H9 (cell line): ENCODE results near the gene EFCAB6. TPM values are rescaled to one million over a fixed set of nuclear protein-coding genes. Genes with fewer than 3 reads are reported as not detected.
A peak's percentile ranks its signal among the peaks of the same experiment; 100 is the strongest.

Experiments used
- DNase-seq: peaks from one replicate; pipeline ENCODE4 v3.0.0-alpha.2; 2017
- H2AFZ ChIP-seq: one replicate; pipeline ENCODE4 v1.6.1; 2013; ENCODE audit warnings: mild to moderate bottlenecking, low read length, control low read depth, moderate library complexity
- H2AK5ac ChIP-seq: 2 replicates; pipeline ENCODE4 v1.6.1; 2013; ENCODE audit warnings: low read length, control low read depth, mixed read lengths; ENCODE audit not compliant: insufficient read length
- H2BK120ac ChIP-seq: one replicate; pipeline ENCODE4 v1.6.1; 2013; ENCODE audit warnings: low read depth, mild to moderate bottlenecking, low read length, control low read depth, inconsistent platforms; ENCODE audit not compliant: poor library complexity, severe bottlenecking
- H2BK12ac ChIP-seq: 2 replicates; pipeline ENCODE4 v1.6.1; 2013; ENCODE audit warnings: low read length, control low read depth, mixed read lengths, low read depth; ENCODE audit not compliant: insufficient read length
- H2BK15ac ChIP-seq: 2 replicates; pipeline ENCODE4 v1.6.1; 2013; ENCODE audit warnings: low read depth, low read length, control low read depth
- H2BK20ac ChIP-seq: one replicate; pipeline ENCODE4 v1.6.1; 2013; ENCODE audit warnings: low read depth, mild to moderate bottlenecking, low read length, control low read depth, inconsistent platforms; ENCODE audit not compliant: poor library complexity, severe bottlenecking
- H2BK5ac ChIP-seq: 2 replicates; pipeline ENCODE4 v1.6.1; 2013; ENCODE audit warnings: low read length, control low read depth, mixed read lengths; ENCODE audit not compliant: insufficient read length
- H3K14ac ChIP-seq: 2 replicates; pipeline ENCODE4 v1.6.1; 2013; ENCODE audit warnings: low read length, control low read depth; ENCODE audit not compliant: insufficient read depth
- H3K18ac ChIP-seq: 2 replicates; pipeline ENCODE4 v1.6.1; 2013; ENCODE audit warnings: low read depth, mild to moderate bottlenecking, mixed read lengths, low read length, control low read depth; ENCODE audit not compliant: insufficient read length
- H3K23ac ChIP-seq: 2 replicates; pipeline ENCODE4 v1.6.1; 2013; ENCODE audit warnings: low read length, control low read depth, mixed read lengths, low read depth; ENCODE audit not compliant: insufficient read length
- H3K23me2 ChIP-seq: 2 replicates; pipeline ENCODE4 v1.6.1; 2013; ENCODE audit warnings: low read depth, mild to moderate bottlenecking, mixed read lengths, low read length, control low read depth; ENCODE audit not compliant: insufficient read length, poor library complexity, severe bottlenecking
- H3K27ac ChIP-seq: 2 replicates; pipeline ENCODE4 v1.5.1; 2013; ENCODE audit warnings: low read length, control low read depth, mixed read lengths, low read depth; ENCODE audit not compliant: insufficient read length
- H3K27me3 ChIP-seq: 2 replicates; pipeline ENCODE4 v1.6.1; 2013; ENCODE audit warnings: low read length, control low read depth, inconsistent platforms; ENCODE audit not compliant: insufficient read depth
- H3K4ac ChIP-seq: 2 replicates; pipeline ENCODE4 v1.6.1; 2013; ENCODE audit warnings: low read depth, mild to moderate bottlenecking, control low read depth, inconsistent platforms, low read length, moderate library complexity
- H3K4me1 ChIP-seq: 2 replicates; pipeline ENCODE4 v1.6.1; 2013; ENCODE audit warnings: low read length, control low read depth, inconsistent platforms; ENCODE audit not compliant: insufficient read depth
- H3K4me2 ChIP-seq: 2 replicates; pipeline ENCODE4 v1.6.1; 2013; ENCODE audit warnings: low read length, control low read depth, mixed read lengths; ENCODE audit not compliant: insufficient read length, insufficient read depth
- H3K56ac ChIP-seq: 2 replicates; pipeline ENCODE4 v1.6.1; 2013; ENCODE audit warnings: low read depth, mild to moderate bottlenecking, mixed read lengths, low read length, control low read depth; ENCODE audit not compliant: insufficient read length
- H3K79me1 ChIP-seq: 2 replicates; pipeline ENCODE4 v1.6.1; 2013; ENCODE audit warnings: low read depth, mild to moderate bottlenecking, moderate library complexity, low read length, control low read depth, inconsistent platforms; ENCODE audit not compliant: insufficient read depth, poor library complexity, severe bottlenecking
- H3K79me2 ChIP-seq: 2 replicates; pipeline ENCODE4 v1.6.1; 2013; ENCODE audit warnings: low read length, control low read depth, inconsistent platforms; ENCODE audit not compliant: insufficient read depth
- H3K9ac ChIP-seq: 2 replicates; pipeline ENCODE4 v1.6.1; 2013; ENCODE audit warnings: low read length, control low read depth, mixed read lengths; ENCODE audit not compliant: insufficient read length; ENCODE audit errors: extremely low read depth
- H3K9me3 ChIP-seq: one replicate; pipeline ENCODE4 v1.6.1; 2013; ENCODE audit warnings: low read depth, low read length, inconsistent platforms; ENCODE audit not compliant: control insufficient read depth
- H3T11ph ChIP-seq: one replicate; pipeline ENCODE4 v1.6.1; 2013; ENCODE audit warnings: mild to moderate bottlenecking, low read length, control low read depth, inconsistent platforms
- H4K20me1 ChIP-seq: one replicate; pipeline ENCODE4 v1.6.1; 2013; ENCODE audit not compliant: control insufficient read depth, insufficient read length, insufficient read depth
- H4K5ac ChIP-seq: 2 replicates; pipeline ENCODE4 v1.6.1; 2013; ENCODE audit warnings: low read depth, mild to moderate bottlenecking, mixed read lengths, low read length, control low read depth; ENCODE audit not compliant: insufficient read length
- H4K8ac ChIP-seq: replicated peaks from 2 replicates; pipeline ENCODE4 v1.6.1; 2013; ENCODE audit warnings: low read length, control low read depth, mixed read lengths, low read depth; ENCODE audit not compliant: insufficient read length
- H4K91ac ChIP-seq: 2 replicates; pipeline ENCODE4 v1.6.1; 2013; ENCODE audit warnings: low read depth, mild to moderate bottlenecking, moderate library complexity, mixed read lengths, low read length, control low read depth; ENCODE audit not compliant: insufficient read length
- H3K27ac Mint-ChIP-seq, 3 experiments: 2 replicates in 2 of 3; 3 replicates in 1 of 3; pipeline ENCODE4 v1.8.0; 2020 to 2021; ENCODE audit warnings: mixed read lengths in 3 of 3, mild to moderate bottlenecking in 1 of 3, moderate library complexity in 1 of 3
- H3K27me3 Mint-ChIP-seq: 2 replicates; pipeline ENCODE4 v1.8.0; 2021; ENCODE audit warnings: low read depth, mild to moderate bottlenecking, moderate library complexity, mixed read lengths
- H3K36me3 Mint-ChIP-seq, 3 experiments: 2 replicates in 2 of 3; 3 replicates in 1 of 3; pipeline ENCODE4 v1.8.0; 2020 to 2021; ENCODE audit warnings: low read depth in 3 of 3, mixed read lengths in 3 of 3; ENCODE audit not compliant: insufficient read depth in 1 of 3
- H3K4me1 Mint-ChIP-seq, 2 experiments: 2 replicates each; pipeline ENCODE4 v1.8.0; 2020; ENCODE audit warnings: mixed read lengths in 2 of 2
- H3K4me3 Mint-ChIP-seq, 2 experiments: 2 replicates in 1 of 2; 3 replicates in 1 of 2; pipeline ENCODE4 v1.8.0; 2020 to 2021; ENCODE audit warnings: mild to moderate bottlenecking in 2 of 2, mixed read lengths in 2 of 2, moderate library complexity in 1 of 2
- H3K9me3 Mint-ChIP-seq, 2 experiments: 2 replicates in 1 of 2; 3 replicates in 1 of 2; pipeline ENCODE4 v1.8.0; 2020; ENCODE audit warnings: mild to moderate bottlenecking in 2 of 2, mixed read lengths in 2 of 2, moderate library complexity in 1 of 2
- CTCF ChIP-seq: fragments of 200-600 bp; sonication (generic); conservative IDR thresholded peaks from 3 replicates; pipeline ENCODE4 v1.8.0; 2021; ENCODE audit warnings: antibody characterized with exemption, mild to moderate bottlenecking
- WGBS: extraction: QIAGEN DNeasy Blood & Tissue Kit; methylation state at CpG from one replicate; pipeline ENCODE4 v1.1.7; 2013; ENCODE audit warnings: missing lambda C conversion rate, low lambda C conversion rate, mixed read lengths; ENCODE audit not compliant: insufficient read length; ENCODE audit errors: extremely low coverage; 5-methylcytosine and 5-hydroxymethylcytosine counted together
- total RNA-seq: library from RNA; stranded (reverse); gene quantifications from 2 replicates; pipeline ENCODE4 v1.2.1, GENCODE V29; 2021

Gene EFCAB6
- total RNA-seq, 1 experiment from 2014 or later = 0.31 TPM

GRCh38 chr22:43510281-43511070 lies 301.6 kb downstream of the EFCAB6 start:
- Mint-ChIP-seq H3K27ac (peak overlapping the region in 1 of 3 experiments; percentile 36; a peak in 1 of 7 replicates), H3K4me3 (no peak overlapping the region), H3K4me1 (no peaks in the 10 kb centered on the region), H3K27me3 (no peaks in the 10 kb centered on the region; the same call in 1 of the 2 replicates), H3K9me3 (peaks cover 3% of the 10 kb centered on the region in 2 experiments; a peak in 2 of 5 replicates), H3K36me3 (no peaks in the 10 kb centered on the region; a peak in 1 of 7 replicates)
- Histone ChIP-seq H3K4ac (no peak overlapping the region), H4K20me1 (no peaks in the 10 kb centered on the region), H3K23ac (no peak overlapping the region), H3K27ac (no peak overlapping the region), H3K4me2 (no peak overlapping the region), H3K79me1 (no peaks in the 10 kb centered on the region), H3K9me3 (no peaks in the 10 kb centered on the region), H3K27me3 (no peaks in the 10 kb centered on the region), H2BK120ac (no peak overlapping the region), H3K9ac (no peak overlapping the region), H3K23me2 (no peaks in the 10 kb centered on the region), H3K79me2 (no peaks in the 10 kb centered on the region), H4K91ac (no peak overlapping the region), H2BK20ac (no peak overlapping the region), H2BK12ac (no peak overlapping the region), H2BK15ac (no peak overlapping the region), H4K5ac (no peak overlapping the region), H3K18ac (no peak overlapping the region), H3K4me1 (no peaks in the 10 kb centered on the region), H3K14ac (no peak overlapping the region), H2AK5ac (no peak overlapping the region), H2BK5ac (no peak overlapping the region), H3T11ph (no peak overlapping the region), H4K8ac (no peak overlapping the region), H3K56ac (no peak overlapping the region), H2AFZ (no peak overlapping the region)
- no peak for TF ChIP-seq CTCF
- WGBS = no CpG with 5 or more reads among the region's 9 CpGs
- DNase-seq = no peak
